ENCODE measurements around the gene CBX6. TPM values are rescaled to one million over a fixed set of nuclear protein-coding genes. Genes with fewer than 3 reads are reported as not detected.

The CBX6 gene
- total RNA-seq, 1 experiment from 2014 or later: 18.9 TPM

DNA sequence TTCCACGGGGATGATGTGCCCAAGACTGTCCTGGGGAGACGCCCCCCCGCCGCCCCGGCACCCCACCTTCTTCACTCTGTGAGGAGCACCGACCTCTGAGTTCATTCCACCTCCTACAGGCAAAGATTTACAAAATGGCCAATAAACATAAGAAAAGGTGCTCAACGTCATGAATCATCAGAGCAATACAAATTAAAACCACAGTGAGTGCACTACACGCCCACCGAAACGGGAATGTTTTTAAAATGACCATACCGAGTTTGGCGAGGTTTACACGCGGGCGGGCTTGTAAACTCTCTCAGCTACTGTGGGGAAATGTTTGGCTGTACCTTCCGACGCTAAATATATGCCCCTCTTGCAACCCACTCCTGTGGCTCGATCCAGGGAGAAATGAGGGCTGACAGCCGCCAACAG, 36.1 kb downstream of the CBX6 start:
- H3K36me3 ChIP-seq: no peaks in the 10 kb centered on the region
- H3K4me3 ChIP-seq: peak overlapping the region; percentile 13
- DNase-seq: peak; percentile 66
- H3K9me3 ChIP-seq: no peaks in the 10 kb centered on the region
- H3K27me3 ChIP-seq: no peaks in the 10 kb centered on the region

DNA sequence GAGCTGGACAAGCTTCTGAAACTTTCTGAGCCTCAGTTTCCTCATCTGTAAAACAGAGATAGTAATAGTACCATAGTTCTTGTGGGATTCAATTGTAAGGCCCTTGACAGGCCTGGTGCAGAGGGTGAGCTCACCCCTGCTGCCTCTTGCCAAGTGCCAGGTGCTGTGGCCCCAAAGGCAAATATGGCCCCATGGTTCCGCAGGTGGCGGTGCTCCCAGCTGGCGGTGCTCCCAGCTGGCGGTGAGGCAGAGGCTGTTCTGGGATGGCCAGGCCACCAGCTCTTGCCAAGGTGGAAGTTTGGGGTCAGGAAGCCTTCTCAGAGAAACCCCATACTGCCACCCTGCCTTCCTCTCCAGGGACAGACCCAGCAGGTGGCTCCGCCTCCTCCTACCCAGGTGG, 37.0 kb downstream of the CBX6 start:
- no peak for DNase-seq
- Histone ChIP-seq H3K9me3 (no peaks in the 10 kb centered on the region), H3K4me3 (no peak overlapping the region), H3K36me3 (no peaks in the 10 kb centered on the region), H3K27me3 (no peaks in the 10 kb centered on the region)

DNA sequence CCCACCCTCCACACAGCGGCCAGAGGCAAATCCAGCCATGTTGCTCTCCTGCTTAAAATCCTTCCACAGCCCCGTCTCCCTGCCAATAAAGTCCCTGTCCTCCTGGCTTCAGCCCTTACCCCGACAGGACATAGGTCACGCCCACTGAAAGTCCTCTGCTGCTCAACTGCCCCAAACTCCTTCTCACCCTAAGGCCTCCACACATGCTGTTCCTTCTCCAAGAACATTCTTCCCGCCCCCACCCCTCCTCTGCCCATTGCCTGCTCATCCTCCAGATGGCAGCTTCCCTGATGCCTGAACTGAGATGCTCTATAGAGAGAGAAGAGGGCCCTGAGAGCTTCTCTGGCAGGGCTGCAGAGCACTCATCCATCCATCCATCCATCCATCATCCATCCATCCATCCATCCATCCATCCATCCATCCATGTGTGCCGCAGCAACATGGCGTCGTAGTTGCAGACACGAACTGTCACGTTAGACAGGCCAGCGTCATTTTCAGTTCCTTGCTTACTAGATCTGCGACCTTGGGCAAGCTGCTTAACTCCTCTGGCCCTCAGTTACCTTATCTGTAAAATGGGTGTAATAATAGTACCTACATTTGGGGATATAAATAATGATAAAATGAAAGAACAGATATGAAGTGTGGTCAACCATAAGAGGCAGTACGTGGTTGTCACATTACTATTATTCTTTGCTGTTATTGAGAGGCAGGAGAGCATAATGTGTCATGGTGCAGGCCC, 37.6 kb downstream of the CBX6 start:
- no peak for DNase-seq
- H3K9me3 ChIP-seq: no peaks in the 10 kb centered on the region
- no peak overlapping the region for H3K4me3 ChIP-seq
- H3K36me3 ChIP-seq: no peaks in the 10 kb centered on the region
- no peaks in the 10 kb centered on the region for H3K27me3 ChIP-seq

DNA sequence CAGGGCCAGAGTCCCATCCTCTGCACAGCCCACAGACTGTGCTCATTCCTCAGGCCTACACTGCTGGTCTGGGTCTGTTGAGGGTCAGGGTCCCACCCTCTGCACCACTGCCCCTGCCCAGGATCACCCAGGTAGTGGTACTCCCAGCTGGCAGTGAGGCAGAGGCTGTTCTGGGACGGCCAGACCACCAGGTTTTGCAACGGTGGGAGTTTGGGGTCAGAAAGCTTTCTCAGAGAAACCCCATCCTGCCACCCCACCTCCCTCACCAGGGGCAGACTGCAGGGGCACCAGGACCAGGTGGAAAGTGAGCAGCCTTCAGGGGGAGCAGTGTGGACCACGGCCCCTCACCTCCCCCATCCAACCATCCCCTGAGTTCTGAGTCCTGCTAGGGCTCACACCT, 39.0 kb downstream of the CBX6 start:
- H3K36me3 ChIP-seq: no peaks in the 10 kb centered on the region

DNA sequence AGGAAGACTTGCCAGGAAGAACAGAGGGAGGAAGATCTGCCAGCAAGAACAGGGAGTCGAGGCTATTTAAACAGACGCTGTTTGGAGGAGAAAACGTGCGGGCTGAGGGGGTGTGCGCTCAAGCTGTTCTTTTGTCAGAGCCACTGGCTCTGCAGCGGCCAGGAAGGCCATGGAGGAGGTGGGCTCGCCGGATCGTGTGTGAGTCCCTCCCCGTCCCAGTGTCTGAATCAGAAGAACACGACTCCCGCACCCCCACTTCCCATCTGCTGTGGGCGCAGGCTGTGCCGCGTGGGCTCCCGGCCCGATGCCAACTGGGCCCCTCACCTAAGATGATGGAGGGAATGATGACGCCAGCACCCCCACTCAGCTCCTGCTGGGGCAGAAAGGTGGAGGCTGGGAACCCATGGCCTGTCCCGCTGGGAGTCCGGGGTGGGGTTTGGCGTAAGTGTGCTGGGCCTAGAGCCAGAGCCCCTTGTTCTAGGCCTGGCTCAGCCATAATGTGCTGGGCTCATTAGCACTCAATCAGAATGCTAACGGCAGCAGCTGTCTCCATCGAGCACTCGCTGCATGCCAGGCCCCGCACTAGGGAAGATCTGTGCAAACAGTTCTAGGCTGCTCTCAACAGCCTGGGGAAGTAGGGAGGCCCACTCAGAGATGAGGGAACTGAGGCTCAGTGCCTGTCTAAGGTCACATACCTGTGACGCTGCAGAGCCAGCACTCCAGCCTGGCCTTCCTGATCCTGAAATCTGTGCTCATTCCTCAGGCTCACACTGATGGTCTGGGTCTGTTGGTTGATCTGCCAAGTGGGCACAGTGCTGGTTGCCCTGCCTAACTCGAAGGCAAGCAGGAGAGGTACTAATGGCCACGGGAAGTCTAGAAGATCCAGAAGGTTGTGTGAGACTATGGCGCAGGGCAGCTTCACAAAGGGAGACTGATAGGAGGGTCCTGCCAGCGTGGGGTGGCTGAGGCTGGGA, 39.7 kb downstream of the CBX6 start:
- no peaks in the 10 kb centered on the region for H3K36me3 ChIP-seq
- H3K4me3 ChIP-seq: no peak overlapping the region
- no peaks in the 10 kb centered on the region for H3K9me3 ChIP-seq
- DNase-seq: no peak
- no peaks in the 10 kb centered on the region for H3K27me3 ChIP-seq

More for the DNA sequence above, 39.0 kb downstream of the CBX6 start:
- no peak overlapping the region for H3K4me3 ChIP-seq
- no peaks in the 10 kb centered on the region for H3K27me3 ChIP-seq
- no peak for DNase-seq
- no peaks in the 10 kb centered on the region for H3K9me3 ChIP-seq

DNA sequence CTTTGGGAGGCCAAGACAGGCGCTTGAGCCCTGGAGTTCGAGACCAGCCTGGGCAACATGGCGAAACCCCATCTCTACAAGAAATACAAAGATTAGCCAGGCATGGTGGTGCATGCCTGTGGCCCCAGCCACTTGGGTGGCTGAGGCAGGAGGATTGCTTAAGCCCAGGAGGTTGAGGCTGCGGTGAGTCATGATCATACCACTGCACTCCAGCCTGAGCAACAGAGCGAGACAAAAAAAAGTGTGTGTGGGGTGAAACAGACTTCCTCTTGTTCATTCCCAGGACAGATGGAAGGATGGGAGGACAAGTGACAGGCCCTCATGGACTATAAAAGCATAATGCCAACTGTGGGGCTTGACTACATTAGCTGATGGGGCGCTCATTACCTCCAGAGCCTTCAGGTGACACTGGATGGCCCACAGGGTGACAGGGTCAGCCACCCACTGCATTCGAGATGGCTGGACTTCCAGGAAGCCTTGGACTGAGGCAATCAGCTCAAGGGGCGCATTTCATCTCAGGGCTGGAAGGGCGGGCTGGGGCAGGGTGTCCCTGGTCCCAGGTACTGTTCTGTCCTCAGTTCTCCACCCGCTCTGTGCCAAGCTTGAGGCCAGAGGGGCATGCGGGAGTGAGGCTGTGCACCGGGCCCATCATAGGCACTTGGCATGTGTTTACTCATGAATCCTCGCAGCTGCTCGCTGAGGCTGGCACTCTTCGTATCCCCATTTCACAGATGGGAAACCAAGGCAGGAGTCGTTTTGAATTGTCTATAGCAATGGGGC, 40.7 kb downstream of the CBX6 start:
- H3K36me3 ChIP-seq: no peaks in the 10 kb centered on the region
- peak; percentile 21 for DNase-seq

DNA sequence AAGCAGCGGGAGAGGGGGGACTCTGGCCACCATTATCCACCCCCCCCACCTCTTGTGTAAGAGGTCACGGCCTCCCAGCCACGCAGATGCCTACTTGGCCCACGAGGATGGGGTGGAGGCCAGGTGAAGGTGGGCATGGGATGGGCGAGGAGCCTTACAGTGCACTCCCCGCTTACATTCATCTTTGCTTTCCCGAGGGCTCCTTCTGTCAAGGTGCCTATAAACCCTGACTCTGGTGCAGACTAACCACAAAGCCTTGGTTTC, 41.2 kb downstream of the CBX6 start:
- H3K9me3 ChIP-seq: no peaks in the 10 kb centered on the region
- H3K4me3 ChIP-seq: no peak overlapping the region
- no peaks in the 10 kb centered on the region for H3K36me3 ChIP-seq
- H3K27me3 ChIP-seq: no peaks in the 10 kb centered on the region
- no peak for DNase-seq

More for the DNA sequence above, 40.7 kb downstream of the CBX6 start:
- Histone ChIP-seq H3K27me3 (no peaks in the 10 kb centered on the region), H3K9me3 (no peaks in the 10 kb centered on the region), H3K4me3 (no peak overlapping the region)

DNA sequence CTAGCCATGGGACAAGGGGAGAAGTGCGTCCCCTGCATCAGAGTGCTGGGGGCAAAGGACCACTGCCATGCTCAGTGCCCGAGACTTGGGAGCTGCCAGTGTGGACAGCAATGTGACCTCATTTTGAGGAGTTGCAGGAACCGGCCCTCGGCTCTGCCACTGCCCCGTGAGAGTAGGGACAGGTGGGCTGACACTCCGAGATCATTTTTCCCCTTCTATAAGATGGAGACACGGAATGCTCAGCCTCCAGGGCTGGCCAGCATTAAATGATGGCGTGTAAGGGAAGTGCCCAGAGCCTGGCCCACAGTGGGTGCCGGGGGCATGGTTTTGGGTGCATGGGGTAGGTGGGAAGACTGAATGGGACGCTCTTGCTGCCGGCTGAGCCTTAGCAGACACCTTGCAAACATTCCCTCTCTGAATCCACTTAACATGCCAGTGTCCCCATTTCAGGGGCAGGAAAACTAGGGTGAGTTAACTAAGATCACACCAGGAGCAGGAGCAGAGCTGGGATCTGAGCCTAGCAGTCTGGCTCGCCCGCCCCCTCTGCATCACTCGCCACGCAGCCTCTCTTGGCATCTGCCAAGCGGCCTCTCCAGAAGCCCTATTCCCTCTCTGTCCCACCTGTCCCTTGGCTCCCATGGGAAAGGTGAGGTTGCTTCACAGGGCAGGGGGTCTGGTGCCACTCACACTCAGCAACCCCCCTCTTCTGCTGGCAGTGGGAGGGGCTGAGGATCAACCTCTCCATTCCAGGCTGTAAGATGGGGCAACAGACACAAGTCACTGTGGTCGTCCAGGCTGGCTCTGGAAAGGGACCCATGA, 41.8 kb downstream of the CBX6 start:
- Histone ChIP-seq H3K4me3 (no peak overlapping the region), H3K9me3 (no peaks in the 10 kb centered on the region), H3K27me3 (no peaks in the 10 kb centered on the region), H3K36me3 (no peaks in the 10 kb centered on the region)
- no peak for DNase-seq

DNA sequence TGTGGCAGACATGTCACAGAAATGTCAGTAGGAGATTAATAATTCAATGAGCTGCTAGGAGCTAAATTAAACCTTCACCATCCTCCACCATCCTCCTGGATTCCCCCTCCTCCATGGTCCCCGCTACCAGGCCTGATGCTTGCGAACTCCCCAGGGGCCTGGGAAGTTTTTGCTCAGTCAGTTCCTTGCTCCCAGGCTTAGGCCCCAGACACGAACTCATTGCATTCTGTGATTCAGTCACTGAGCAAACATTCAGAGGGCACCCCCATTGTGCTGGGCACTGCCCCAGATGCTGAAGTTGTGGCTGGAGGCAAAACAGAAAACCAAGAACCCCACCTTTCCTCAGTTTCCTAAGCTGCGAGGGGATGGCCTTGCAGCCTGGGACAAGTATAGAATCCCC, 42.5 kb downstream of the CBX6 start:
- no peaks in the 10 kb centered on the region for H3K9me3 ChIP-seq
- no peaks in the 10 kb centered on the region for H3K27me3 ChIP-seq
- no peak overlapping the region for H3K4me3 ChIP-seq
- DNase-seq: no peak
- no peaks in the 10 kb centered on the region for H3K36me3 ChIP-seq

DNA sequence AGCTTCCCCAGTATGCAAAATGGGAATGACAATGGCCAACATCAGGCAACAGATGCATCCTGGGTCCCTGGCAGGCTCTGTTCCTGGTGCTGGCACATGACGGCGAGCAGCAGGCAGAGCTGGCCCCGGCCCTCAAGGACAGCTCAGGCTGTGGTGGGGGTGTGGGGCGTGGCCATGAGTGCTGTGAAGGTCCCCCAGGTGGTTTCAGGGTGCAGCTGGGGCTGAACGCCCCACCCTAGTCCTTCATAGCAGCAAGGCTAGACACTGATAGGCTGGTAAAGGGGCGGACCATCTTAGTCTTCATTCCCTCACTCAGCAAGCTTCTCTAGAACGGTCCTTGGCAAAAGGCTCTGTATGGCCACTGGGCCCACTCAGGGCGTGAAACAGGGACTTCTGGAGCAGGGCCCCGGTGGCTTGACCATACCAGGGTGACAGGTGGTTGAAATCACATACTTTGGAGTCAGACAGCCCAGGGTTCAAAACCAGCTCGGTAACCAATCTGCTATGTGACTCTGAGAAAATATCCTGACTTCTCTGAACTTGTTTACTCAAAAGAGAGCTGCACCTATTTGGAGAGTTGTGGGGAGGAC, 43.3 kb downstream of the CBX6 start:
- no peaks in the 10 kb centered on the region for H3K9me3 ChIP-seq
- no peaks in the 10 kb centered on the region for H3K27me3 ChIP-seq
- H3K4me3 ChIP-seq: no peak overlapping the region
- DNase-seq: no peak
- no peaks in the 10 kb centered on the region for H3K36me3 ChIP-seq

DNA sequence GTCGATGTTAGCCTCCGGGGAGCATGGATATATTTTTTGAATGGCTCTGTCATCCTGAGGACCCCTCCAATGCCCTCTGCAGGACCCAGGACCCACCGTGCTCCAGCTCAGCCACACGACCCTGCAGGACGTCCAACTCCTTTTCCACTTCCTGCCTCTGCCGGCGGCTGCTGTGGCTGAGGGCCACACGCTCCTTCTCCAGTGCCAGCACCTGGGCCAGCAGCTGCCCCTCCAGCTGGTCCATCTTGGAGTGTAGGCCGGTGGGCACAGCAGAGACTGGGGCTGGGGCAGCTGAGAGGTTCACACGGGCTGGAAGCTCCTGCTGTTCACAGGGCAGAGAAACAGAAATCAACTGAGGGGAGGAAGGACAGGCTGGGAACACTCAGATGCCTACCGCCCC, 43.8 kb downstream of the CBX6 start:
- H3K9me3 ChIP-seq: no peaks in the 10 kb centered on the region
- H3K36me3 ChIP-seq: no peaks in the 10 kb centered on the region
- no peak for DNase-seq
- no peak overlapping the region for H3K4me3 ChIP-seq
- no peaks in the 10 kb centered on the region for H3K27me3 ChIP-seq

DNA sequence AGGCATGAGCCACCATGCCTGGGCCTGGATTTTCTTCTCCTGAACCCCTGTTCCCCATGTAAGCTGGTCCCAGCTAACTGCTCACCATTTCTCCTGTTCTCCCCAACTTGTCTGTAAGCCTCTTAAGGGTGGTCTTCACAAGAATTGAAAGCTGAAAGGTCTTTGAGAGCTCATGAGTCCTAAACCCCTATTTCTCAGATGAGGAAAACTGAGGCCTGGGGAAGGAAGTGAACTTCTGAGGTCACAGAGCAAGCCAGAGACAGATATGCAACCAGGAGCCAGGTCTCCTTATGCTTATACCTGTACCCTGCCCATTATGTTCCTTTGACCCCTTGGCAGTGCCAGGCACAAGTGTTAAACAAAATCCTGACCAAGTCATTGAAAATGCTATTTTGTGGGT, 44.5 kb downstream of the CBX6 start:
- DNase-seq: no peak
- Histone ChIP-seq H3K4me3 (no peak overlapping the region), H3K27me3 (no peaks in the 10 kb centered on the region), H3K9me3 (no peaks in the 10 kb centered on the region), H3K36me3 (no peaks in the 10 kb centered on the region)

DNA sequence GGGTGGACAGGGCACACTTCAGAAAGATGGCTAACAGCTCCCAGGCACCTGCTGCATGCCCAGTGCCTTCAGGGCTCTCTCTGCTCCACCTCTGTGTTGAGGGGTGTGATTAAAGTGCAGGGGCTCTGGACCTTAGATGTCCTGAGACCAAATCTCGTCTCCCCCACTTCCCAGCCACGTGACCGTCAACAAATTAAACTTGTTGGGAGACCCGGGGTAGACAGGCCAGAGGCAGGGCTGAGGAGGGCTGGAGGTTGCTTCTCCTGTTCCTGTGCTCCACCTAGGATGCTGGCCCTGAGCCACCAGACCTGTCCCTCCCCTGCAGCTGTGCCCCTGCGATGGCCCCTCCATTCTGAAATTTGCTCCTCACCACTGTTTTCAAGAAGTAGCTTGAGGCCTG, 45.2 kb downstream of the CBX6 start:
- H3K36me3 ChIP-seq: no peaks in the 10 kb centered on the region
- H3K27me3 ChIP-seq: no peaks in the 10 kb centered on the region
- no peaks in the 10 kb centered on the region for H3K9me3 ChIP-seq
- H3K4me3 ChIP-seq: no peak overlapping the region
- DNase-seq: no peak

DNA sequence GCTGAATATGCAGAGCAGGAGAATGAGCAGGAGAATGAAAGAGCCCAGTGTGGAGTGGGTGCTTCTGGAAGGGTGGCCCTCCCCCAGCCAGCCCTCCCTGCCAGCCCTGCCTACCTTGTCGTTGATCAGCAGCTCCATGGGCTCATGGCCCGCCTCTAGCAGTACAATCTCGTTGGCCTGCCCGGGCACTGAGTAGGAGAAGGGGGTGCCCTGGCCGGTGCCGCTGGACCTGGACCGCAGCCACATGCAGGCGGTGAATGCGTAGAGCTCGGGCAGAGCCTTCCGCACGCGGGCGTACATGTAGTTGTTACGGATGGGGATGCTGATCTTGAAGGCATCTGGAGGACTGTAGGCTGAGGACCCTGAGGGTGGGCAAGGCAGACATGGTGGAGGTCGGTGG, 45.6 kb downstream of the CBX6 start:
- no peaks in the 10 kb centered on the region for H3K9me3 ChIP-seq
- H3K4me3 ChIP-seq: no peak overlapping the region
- H3K36me3 ChIP-seq: no peaks in the 10 kb centered on the region
- no peak for DNase-seq
- no peaks in the 10 kb centered on the region for H3K27me3 ChIP-seq

DNA sequence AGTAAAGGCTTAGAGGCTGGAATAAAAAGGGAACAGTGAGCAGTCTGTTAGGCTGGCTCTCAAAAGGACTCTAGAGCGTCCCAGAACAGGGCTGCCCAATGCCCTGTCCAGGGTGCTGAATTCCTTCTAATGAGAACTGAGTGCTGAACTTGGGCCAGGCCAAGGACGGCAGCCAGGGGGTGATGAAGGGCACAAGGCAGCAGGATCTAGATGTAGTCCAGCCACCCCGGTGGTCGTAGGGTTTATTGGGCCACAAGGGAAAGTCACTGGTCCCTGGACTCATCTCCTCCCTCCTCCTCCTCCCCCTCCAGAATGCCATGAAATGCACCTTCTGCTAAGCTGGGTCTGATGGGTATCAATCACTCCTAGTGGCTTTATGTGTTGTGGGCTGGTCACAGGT, 47.4 kb downstream of the CBX6 start:
- DNase-seq: peak; percentile 46
- no peak overlapping the region for H3K4me3 ChIP-seq

DNA sequence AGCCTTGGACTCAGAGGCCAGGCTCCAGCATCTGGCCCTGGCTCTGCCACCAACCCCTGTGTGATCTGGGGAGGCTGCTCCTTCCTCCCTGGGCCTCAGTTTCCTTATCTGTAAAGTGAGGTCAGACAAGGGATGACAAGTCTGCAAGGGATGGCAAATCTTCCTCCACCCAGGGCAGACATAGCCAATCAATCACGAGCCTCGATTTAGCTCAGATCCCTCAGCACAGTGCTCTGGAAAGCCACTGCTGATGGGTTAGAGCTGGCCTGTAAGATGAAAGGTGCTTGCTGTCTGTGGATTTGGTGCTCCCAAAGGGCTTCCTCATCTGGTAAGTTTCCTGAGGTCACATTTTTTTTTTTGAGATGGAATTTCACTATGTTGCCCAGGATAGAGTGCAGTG, 48.4 kb downstream of the CBX6 start:
- H3K27me3 ChIP-seq: peaks cover 9% of the 10 kb centered on the region; the same call in 1 of the 2 replicates
- no peak overlapping the region for H3K4me3 ChIP-seq
- no peaks in the 10 kb centered on the region for H3K9me3 ChIP-seq
- H3K36me3 ChIP-seq: no peaks in the 10 kb centered on the region
- DNase-seq: no peak

More for the DNA sequence above, 47.4 kb downstream of the CBX6 start:
- H3K27me3 ChIP-seq: peaks cover 5% of the 10 kb centered on the region; the same call in 1 of the 2 replicates
- H3K36me3 ChIP-seq: no peaks in the 10 kb centered on the region
- no peaks in the 10 kb centered on the region for H3K9me3 ChIP-seq
